ENCODE results near the gene TTR. TPM values are rescaled to one million over a fixed set of nuclear protein-coding genes. Genes with fewer than 3 reads are reported as not detected.

The TTR gene
- total and polyA plus RNA-seq, 4 donors, result 295 to 4,751 (median 926) TPM

DNA sequence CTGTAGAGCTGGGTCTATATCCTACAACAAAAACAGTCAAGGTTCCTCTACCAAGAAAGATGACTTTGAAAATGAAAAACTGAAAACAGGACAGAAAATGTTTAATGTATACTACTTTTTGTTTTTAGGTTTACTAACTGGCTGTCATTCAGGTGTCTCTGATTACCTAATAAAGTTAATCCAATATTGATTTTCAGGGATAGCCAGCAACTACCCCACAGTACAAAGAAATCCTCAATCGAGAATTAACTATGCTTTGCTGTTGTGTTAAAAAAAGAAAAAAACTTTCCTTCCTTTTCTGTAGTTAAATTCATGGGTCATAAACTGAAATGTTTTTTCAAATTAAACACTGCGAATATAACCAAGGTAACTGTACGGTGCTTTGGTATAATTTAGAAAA is 45.8 kb downstream of the TTR start:
- no peak for DNase-seq (ENCODE audit: low spot score)
- Histone ChIP-seq H3K27me3 (ENCODE audit: control insufficient read depth in 4 of 4, insufficient read depth in 4 of 4, low read length in 3 of 4) (no peaks in the 10 kb centered on the region), H3K9me3 (ENCODE audit: control insufficient read depth in 4 of 4, low read length in 3 of 4) (no peaks in the 10 kb centered on the region), H3K36me3 (ENCODE audit: control insufficient read depth in 4 of 4, insufficient read depth in 3 of 4, low read depth in 1 of 4, low read length in 3 of 4) (no peaks in the 10 kb centered on the region), H3K4me1 (ENCODE audit: control insufficient read depth in 4 of 4, insufficient read depth in 4 of 4, low read length in 3 of 4) (peaks cover 0 to 4% (median 0%) of the 10 kb centered on the region in 4 donors), H3K9ac (ENCODE audit: low read depth in 1 of 2, low read length in 2 of 2) (no peak overlapping the region), H3K27ac (ENCODE audit: low read depth in 1 of 2, low read length in 2 of 2) (no peak overlapping the region), H3K4me3 (ENCODE audit: low read depth in 1 of 3, low read length in 3 of 3) (no peak overlapping the region)
- 58% methylated on average over 3 of the region's 3 CpGs for WGBS
- no peak for TF ChIP-seq HNF4A (conservative IDR thresholded peaks at IDR 0.05)
- TF ChIP-seq, protein P1, sequence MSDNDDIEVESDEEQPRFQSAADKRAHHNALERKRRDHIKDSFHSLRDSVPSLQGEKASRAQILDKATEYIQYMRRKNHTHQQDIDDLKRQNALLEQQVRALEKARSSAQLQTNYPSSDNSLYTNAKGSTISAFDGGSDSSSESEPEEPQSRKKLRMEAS (IDR thresholded peaks at IDR 0.05), result no peak
- no peak for TF ChIP-seq NR2F2 (IDR thresholded peaks at IDR 0.05)
- TF ChIP-seq SP1 (IDR thresholded peaks at IDR 0.05), result no peak
- TF ChIP-seq RAD21 (IDR thresholded peaks at IDR 0.05), result no peak
- TF ChIP-seq FOXA1 (IDR thresholded peaks at IDR 0.05), result no peak
- no peak for TF ChIP-seq EGR1 (IDR thresholded peaks at IDR 0.05; ENCODE audit: low read depth in 2 of 2)
- TF ChIP-seq, protein P2, sequence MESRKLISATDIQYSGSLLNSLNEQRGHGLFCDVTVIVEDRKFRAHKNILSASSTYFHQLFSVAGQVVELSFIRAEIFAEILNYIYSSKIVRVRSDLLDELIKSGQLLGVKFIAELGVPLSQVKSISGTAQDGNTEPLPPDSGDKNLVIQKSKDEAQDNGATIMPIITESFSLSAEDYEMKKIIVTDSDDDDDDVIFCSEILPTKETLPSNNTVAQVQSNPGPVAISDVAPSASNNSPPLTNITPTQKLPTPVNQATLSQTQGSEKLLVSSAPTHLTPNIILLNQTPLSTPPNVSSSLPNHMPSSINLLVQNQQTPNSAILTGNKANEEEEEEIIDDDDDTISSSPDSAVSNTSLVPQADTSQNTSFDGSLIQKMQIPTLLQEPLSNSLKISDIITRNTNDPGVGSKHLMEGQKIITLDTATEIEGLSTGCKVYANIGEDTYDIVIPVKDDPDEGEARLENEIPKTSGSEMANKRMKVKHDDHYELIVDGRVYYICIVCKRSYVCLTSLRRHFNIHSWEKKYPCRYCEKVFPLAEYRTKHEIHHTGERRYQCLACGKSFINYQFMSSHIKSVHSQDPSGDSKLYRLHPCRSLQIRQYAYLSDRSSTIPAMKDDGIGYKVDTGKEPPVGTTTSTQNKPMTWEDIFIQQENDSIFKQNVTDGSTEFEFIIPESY (IDR thresholded peaks at IDR 0.05), result no peak
- no peak for TF ChIP-seq HNF4G (IDR thresholded peaks at IDR 0.05)
- TF ChIP-seq, protein P3, sequence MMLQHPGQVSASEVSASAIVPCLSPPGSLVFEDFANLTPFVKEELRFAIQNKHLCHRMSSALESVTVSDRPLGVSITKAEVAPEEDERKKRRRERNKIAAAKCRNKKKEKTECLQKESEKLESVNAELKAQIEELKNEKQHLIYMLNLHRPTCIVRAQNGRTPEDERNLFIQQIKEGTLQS (IDR thresholded peaks at IDR 0.05), result no peak
- TF ChIP-seq GABPA (IDR thresholded peaks at IDR 0.05 in 1 of 2, conservative IDR thresholded peaks at IDR 0.05 in 1 of 2), result no peak
- no peak for TF ChIP-seq TAF1 (conservative IDR thresholded peaks at IDR 0.05)
- no peak for TF ChIP-seq YY1 (IDR thresholded peaks at IDR 0.05)
- TF ChIP-seq, protein P4, sequence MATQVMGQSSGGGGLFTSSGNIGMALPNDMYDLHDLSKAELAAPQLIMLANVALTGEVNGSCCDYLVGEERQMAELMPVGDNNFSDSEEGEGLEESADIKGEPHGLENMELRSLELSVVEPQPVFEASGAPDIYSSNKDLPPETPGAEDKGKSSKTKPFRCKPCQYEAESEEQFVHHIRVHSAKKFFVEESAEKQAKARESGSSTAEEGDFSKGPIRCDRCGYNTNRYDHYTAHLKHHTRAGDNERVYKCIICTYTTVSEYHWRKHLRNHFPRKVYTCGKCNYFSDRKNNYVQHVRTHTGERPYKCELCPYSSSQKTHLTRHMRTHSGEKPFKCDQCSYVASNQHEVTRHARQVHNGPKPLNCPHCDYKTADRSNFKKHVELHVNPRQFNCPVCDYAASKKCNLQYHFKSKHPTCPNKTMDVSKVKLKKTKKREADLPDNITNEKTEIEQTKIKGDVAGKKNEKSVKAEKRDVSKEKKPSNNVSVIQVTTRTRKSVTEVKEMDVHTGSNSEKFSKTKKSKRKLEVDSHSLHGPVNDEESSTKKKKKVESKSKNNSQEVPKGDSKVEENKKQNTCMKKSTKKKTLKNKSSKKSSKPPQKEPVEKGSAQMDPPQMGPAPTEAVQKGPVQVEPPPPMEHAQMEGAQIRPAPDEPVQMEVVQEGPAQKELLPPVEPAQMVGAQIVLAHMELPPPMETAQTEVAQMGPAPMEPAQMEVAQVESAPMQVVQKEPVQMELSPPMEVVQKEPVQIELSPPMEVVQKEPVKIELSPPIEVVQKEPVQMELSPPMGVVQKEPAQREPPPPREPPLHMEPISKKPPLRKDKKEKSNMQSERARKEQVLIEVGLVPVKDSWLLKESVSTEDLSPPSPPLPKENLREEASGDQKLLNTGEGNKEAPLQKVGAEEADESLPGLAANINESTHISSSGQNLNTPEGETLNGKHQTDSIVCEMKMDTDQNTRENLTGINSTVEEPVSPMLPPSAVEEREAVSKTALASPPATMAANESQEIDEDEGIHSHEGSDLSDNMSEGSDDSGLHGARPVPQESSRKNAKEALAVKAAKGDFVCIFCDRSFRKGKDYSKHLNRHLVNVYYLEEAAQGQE (IDR thresholded peaks at IDR 0.05), result no peak
- TF ChIP-seq FOXA2 (IDR thresholded peaks at IDR 0.05), result no peak
- no peak for TF ChIP-seq JUND (IDR thresholded peaks at IDR 0.05)

DNA sequence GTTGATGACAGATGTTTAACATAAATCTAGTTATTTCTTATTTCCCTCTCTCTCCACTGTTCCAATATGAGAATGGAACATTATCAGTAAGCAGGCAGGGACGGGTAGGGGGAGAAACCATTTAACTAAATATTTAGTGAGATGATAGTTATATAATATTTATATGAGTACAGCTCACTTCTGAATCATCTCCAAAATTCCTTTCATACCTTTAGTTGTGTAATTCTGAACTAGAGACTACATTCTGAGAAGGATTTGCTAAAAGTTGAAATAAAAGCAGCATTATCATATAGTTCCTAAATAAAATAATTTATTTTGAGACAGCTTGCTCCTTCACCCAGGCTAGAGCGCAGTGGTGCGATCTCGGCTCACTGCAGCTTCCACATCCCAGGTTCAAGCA is 51.3 kb downstream of the TTR start:
- TF ChIP-seq HNF4A (conservative IDR thresholded peaks at IDR 0.05), result no peak
- TF ChIP-seq FOXA2 (IDR thresholded peaks at IDR 0.05), result no peak
- no peak for TF ChIP-seq NR2F2 (IDR thresholded peaks at IDR 0.05)
- TF ChIP-seq, protein P2 (IDR thresholded peaks at IDR 0.05), result no peak
- TF ChIP-seq TAF1 (conservative IDR thresholded peaks at IDR 0.05), result no peak
- TF ChIP-seq, protein P3 (IDR thresholded peaks at IDR 0.05), result no peak
- TF ChIP-seq, protein P1 (IDR thresholded peaks at IDR 0.05), result no peak
- TF ChIP-seq EGR1 (IDR thresholded peaks at IDR 0.05; ENCODE audit: low read depth in 2 of 2), result no peak
- WGBS, result 95% methylated on average over 4 of the region's 4 CpGs
- Histone ChIP-seq H3K9ac (ENCODE audit: low read depth in 1 of 2, low read length in 2 of 2) (no peak overlapping the region), H3K27ac (ENCODE audit: low read depth in 1 of 2, low read length in 2 of 2) (no peak overlapping the region), H3K4me1 (ENCODE audit: control insufficient read depth in 4 of 4, insufficient read depth in 4 of 4, low read length in 3 of 4) (no peaks in the 10 kb centered on the region), H3K9me3 (ENCODE audit: control insufficient read depth in 4 of 4, low read length in 3 of 4) (no peaks in the 10 kb centered on the region), H3K4me3 (ENCODE audit: low read depth in 1 of 3, low read length in 3 of 3) (no peak overlapping the region), H3K27me3 (ENCODE audit: control insufficient read depth in 4 of 4, insufficient read depth in 4 of 4, low read length in 3 of 4) (no peaks in the 10 kb centered on the region), H3K36me3 (ENCODE audit: control insufficient read depth in 4 of 4, insufficient read depth in 3 of 4, low read depth in 1 of 4, low read length in 3 of 4) (no peaks in the 10 kb centered on the region)
- no peak for DNase-seq (ENCODE audit: low spot score)
